K562 (cell line): Measurements from ENCODE around the gene AHNAK. TPM values are rescaled to one million over a fixed set of nuclear protein-coding genes. Genes with fewer than 3 reads are reported as not detected.
A peak's percentile ranks its signal among the peaks of the same experiment; 100 is the strongest.

Source experiments
- FOXJ2 ChIP-seq: fragments of 200-800 bp; sonication (Bioruptor generic); IDR thresholded peaks from 2 replicates; pipeline ENCODE4 v1.6.1; 2016; ENCODE audit warnings: missing genetic modification characterization, missing compliant biosample characterization
- L3MBTL2 ChIP-seq: fragments of 450-650 bp; IDR thresholded peaks from 2 replicates; pipeline ENCODE4 v1.6.1; 2016; ENCODE audit warnings: mild to moderate bottlenecking, moderate library complexity
- SAP30 ChIP-seq: fragments of 200-600 bp; sonication (generic); IDR thresholded peaks from 2 replicates; pipeline ENCODE4 v1.6.1; 2012; ENCODE audit warnings: borderline replicate concordance, low read depth, mild to moderate bottlenecking, moderate library complexity, low read length, control low read depth, inconsistent platforms; ENCODE audit not compliant: insufficient read depth, poor library complexity, severe bottlenecking
- ZNF217 ChIP-seq: sonication (generic); formaldehyde crosslinking; IDR thresholded peaks from 2 replicates; pipeline ENCODE4 v1.8.0; 2022; ENCODE audit warnings: mild to moderate bottlenecking, missing genetic modification reagents
- ZNF551 ChIP-seq: fragments of 250-450 bp; sonication (Bioruptor Pico); IDR thresholded peaks from 2 replicates; pipeline ENCODE4 v1.5.0; 2021; ENCODE audit warnings: mild to moderate bottlenecking, moderate library complexity
- polyA plus RNA-seq, 8 experiments: library from polyadenylated mRNA; depleted of rRNA in 4 of 8; stranded (reverse) in 5 of 8; unstranded in 3 of 8; fragments of >200 nt; fragmentation: Nextera tagmentation in 2 of 8; fragmentation: Illumina TruSeq in 1 of 8; extraction: Ambion mirVana in 2 of 8; extraction: Trizol in 1 of 8; gene quantifications; 2 replicates each; pipeline versions ENCODE4 v1.2.1 to v1.2.3, GENCODE V29; 2011 to 2014; ENCODE audit warnings: inconsistent platforms in 1 of 8, missing spikeins in 1 of 8
- total RNA-seq, 7 experiments: library from RNA; depleted of rRNA in 6 of 7; stranded (reverse); fragments of >200 nt in 6 of 7; fragmentation: Illumina TruSeq in 2 of 7; extraction: Trizol in 2 of 7; gene quantifications; 2 replicates each; pipeline versions ENCODE4 v1.2.1 to v1.2.3, GENCODE V29; 2011 to 2021; ENCODE audit warnings: low replicate concordance in 1 of 7
- TF ChIP-seq, protein P1 (sequence below): fragments of 450-650 bp; conservative IDR thresholded peaks from 2 replicates; pipeline ENCODE4 v1.6.1; 2016; ENCODE audit warnings: missing genetic modification characterization, low read depth, mild to moderate bottlenecking, control low read depth, missing compliant biosample characterization
- TF ChIP-seq, protein P2 (sequence below): fragments of 450-650 bp; IDR thresholded peaks from 2 replicates; pipeline ENCODE4 v1.6.1; 2016; ENCODE audit warnings: mild to moderate bottlenecking, moderate library complexity
- TF ChIP-seq, protein P3 (sequence below): fragments of 450-650 bp; IDR thresholded peaks from 2 replicates; pipeline ENCODE4 v1.6.1; 2017; ENCODE audit warnings: antibody characterized with exemption
- TF ChIP-seq, protein P4 (sequence below): fragments of 250-450 bp; sonication (Bioruptor Pico); IDR thresholded peaks from 2 replicates; pipeline ENCODE4 v1.4.0; 2020

AHNAK gene
- total and polyA plus RNA-seq, 9 of the 15 experiments (the other 6 are each of a cell fraction or from before 2014, with no cell fraction given): 1.5 to 89.7 (median 45.0) TPM

DNA sequence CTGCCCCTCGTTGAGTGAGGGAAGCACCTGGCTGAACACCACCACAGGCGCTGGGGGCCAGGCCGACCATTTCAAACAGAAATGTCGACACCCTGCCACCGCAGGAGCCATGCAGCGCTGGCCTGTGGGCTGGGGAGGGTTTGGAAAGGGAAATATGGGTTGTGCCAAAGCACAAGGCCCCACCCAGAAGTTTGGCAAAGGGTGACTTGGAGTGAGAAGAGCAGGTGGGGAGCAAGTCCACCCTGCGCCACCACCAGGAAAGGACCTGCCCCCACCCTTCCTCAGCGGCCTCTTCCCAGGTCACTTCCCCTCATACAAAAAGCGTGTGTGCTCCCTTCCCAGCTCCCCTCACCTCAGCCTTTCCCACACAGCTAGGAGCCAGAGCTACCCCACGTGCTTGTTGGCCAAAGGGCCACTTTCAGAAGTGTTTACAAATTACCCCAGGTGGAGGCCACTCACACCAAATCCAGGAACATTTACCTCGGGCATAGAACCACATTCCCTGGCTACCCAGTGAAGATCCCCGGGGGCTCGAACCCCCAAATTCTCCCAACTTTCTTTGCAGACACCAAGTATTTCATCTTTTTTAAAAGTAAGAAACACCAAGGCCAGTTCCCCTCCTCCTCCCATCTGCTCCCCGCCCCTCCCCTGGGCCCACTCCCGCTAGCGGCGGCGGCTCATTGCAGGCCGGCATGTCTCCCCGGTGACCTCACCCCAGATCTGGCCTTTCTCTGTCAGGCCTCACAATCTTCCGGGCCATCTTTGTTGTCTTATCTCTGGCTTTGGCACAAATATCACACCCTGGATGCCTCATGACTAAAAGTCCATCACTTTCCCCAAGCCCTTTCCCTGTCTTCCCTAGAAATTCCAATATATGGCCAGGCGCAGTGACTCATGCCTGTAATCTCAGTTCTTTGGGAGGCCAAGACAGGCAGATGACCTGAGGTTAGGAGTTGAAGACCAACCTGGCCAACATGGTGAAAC is 148.3 kb downstream of the AHNAK start (continued):
- TF ChIP-seq, protein P1, sequence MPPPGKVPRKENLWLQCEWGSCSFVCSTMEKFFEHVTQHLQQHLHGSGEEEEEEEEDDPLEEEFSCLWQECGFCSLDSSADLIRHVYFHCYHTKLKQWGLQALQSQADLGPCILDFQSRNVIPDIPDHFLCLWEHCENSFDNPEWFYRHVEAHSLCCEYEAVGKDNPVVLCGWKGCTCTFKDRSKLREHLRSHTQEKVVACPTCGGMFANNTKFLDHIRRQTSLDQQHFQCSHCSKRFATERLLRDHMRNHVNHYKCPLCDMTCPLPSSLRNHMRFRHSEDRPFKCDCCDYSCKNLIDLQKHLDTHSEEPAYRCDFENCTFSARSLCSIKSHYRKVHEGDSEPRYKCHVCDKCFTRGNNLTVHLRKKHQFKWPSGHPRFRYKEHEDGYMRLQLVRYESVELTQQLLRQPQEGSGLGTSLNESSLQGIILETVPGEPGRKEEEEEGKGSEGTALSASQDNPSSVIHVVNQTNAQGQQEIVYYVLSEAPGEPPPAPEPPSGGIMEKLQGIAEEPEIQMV: peak; percentile 24; the same call in 1 of the 2 replicates
- TF ChIP-seq L3MBTL2 (peak; percentile 76), SAP30 (no peak), ZNF217 (no peak), ZNF551 (CRISPR knock-in tag) (no peak), FOXJ2 (tag) (peak; percentile 80)
- TF ChIP-seq, protein P2, sequence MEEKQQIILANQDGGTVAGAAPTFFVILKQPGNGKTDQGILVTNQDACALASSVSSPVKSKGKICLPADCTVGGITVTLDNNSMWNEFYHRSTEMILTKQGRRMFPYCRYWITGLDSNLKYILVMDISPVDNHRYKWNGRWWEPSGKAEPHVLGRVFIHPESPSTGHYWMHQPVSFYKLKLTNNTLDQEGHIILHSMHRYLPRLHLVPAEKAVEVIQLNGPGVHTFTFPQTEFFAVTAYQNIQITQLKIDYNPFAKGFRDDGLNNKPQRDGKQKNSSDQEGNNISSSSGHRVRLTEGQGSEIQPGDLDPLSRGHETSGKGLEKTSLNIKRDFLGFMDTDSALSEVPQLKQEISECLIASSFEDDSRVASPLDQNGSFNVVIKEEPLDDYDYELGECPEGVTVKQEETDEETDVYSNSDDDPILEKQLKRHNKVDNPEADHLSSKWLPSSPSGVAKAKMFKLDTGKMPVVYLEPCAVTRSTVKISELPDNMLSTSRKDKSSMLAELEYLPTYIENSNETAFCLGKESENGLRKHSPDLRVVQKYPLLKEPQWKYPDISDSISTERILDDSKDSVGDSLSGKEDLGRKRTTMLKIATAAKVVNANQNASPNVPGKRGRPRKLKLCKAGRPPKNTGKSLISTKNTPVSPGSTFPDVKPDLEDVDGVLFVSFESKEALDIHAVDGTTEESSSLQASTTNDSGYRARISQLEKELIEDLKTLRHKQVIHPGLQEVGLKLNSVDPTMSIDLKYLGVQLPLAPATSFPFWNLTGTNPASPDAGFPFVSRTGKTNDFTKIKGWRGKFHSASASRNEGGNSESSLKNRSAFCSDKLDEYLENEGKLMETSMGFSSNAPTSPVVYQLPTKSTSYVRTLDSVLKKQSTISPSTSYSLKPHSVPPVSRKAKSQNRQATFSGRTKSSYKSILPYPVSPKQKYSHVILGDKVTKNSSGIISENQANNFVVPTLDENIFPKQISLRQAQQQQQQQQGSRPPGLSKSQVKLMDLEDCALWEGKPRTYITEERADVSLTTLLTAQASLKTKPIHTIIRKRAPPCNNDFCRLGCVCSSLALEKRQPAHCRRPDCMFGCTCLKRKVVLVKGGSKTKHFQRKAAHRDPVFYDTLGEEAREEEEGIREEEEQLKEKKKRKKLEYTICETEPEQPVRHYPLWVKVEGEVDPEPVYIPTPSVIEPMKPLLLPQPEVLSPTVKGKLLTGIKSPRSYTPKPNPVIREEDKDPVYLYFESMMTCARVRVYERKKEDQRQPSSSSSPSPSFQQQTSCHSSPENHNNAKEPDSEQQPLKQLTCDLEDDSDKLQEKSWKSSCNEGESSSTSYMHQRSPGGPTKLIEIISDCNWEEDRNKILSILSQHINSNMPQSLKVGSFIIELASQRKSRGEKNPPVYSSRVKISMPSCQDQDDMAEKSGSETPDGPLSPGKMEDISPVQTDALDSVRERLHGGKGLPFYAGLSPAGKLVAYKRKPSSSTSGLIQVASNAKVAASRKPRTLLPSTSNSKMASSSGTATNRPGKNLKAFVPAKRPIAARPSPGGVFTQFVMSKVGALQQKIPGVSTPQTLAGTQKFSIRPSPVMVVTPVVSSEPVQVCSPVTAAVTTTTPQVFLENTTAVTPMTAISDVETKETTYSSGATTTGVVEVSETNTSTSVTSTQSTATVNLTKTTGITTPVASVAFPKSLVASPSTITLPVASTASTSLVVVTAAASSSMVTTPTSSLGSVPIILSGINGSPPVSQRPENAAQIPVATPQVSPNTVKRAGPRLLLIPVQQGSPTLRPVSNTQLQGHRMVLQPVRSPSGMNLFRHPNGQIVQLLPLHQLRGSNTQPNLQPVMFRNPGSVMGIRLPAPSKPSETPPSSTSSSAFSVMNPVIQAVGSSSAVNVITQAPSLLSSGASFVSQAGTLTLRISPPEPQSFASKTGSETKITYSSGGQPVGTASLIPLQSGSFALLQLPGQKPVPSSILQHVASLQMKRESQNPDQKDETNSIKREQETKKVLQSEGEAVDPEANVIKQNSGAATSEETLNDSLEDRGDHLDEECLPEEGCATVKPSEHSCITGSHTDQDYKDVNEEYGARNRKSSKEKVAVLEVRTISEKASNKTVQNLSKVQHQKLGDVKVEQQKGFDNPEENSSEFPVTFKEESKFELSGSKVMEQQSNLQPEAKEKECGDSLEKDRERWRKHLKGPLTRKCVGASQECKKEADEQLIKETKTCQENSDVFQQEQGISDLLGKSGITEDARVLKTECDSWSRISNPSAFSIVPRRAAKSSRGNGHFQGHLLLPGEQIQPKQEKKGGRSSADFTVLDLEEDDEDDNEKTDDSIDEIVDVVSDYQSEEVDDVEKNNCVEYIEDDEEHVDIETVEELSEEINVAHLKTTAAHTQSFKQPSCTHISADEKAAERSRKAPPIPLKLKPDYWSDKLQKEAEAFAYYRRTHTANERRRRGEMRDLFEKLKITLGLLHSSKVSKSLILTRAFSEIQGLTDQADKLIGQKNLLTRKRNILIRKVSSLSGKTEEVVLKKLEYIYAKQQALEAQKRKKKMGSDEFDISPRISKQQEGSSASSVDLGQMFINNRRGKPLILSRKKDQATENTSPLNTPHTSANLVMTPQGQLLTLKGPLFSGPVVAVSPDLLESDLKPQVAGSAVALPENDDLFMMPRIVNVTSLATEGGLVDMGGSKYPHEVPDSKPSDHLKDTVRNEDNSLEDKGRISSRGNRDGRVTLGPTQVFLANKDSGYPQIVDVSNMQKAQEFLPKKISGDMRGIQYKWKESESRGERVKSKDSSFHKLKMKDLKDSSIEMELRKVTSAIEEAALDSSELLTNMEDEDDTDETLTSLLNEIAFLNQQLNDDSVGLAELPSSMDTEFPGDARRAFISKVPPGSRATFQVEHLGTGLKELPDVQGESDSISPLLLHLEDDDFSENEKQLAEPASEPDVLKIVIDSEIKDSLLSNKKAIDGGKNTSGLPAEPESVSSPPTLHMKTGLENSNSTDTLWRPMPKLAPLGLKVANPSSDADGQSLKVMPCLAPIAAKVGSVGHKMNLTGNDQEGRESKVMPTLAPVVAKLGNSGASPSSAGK: peak; percentile 69
- TF ChIP-seq, protein P3, sequence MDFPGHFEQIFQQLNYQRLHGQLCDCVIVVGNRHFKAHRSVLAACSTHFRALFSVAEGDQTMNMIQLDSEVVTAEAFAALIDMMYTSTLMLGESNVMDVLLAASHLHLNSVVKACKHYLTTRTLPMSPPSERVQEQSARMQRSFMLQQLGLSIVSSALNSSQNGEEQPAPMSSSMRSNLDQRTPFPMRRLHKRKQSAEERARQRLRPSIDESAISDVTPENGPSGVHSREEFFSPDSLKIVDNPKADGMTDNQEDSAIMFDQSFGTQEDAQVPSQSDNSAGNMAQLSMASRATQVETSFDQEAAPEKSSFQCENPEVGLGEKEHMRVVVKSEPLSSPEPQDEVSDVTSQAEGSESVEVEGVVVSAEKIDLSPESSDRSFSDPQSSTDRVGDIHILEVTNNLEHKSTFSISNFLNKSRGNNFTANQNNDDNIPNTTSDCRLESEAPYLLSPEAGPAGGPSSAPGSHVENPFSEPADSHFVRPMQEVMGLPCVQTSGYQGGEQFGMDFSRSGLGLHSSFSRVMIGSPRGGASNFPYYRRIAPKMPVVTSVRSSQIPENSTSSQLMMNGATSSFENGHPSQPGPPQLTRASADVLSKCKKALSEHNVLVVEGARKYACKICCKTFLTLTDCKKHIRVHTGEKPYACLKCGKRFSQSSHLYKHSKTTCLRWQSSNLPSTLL: no peak
- TF ChIP-seq, protein P4, sequence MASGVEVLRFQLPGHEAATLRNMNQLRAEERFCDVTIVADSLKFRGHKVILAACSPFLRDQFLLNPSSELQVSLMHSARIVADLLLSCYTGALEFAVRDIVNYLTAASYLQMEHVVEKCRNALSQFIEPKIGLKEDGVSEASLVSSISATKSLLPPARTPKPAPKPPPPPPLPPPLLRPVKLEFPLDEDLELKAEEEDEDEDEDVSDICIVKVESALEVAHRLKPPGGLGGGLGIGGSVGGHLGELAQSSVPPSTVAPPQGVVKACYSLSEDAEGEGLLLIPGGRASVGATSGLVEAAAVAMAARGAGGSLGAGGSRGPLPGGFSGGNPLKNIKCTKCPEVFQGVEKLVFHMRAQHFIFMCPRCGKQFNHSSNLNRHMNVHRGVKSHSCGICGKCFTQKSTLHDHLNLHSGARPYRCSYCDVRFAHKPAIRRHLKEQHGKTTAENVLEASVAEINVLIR (CRISPR knock-in tag): no peak
